Right atrium auricular region (tissue), 2 donors: Measurements from ENCODE around the gene STK16. TPM values are rescaled to one million over a fixed set of nuclear protein-coding genes. Genes with fewer than 3 reads are reported as not detected.

ENCODE experiments used
- DNase-seq: peaks from one replicate; pipeline ENCODE4 v3.0.0-alpha.2; 2019; ENCODE audit warnings: low spot score
- H3K27ac ChIP-seq, 2 donors: fragments of 200-600 bp; sonication (generic); 1 replicate in 1 of 2; 2 replicates in 1 of 2; pipeline ENCODE4 v1.5.1; 2016 to 2019
- H3K27me3 ChIP-seq, 2 donors: fragments of 200-600 bp; sonication (generic); one replicate each; pipeline versions ENCODE4 v1.5.1 to v1.6.0; 2017 to 2019
- H3K36me3 ChIP-seq: fragments of 200-600 bp; sonication (generic); one replicate; pipeline ENCODE4 v1.5.1; 2016
- H3K4me1 ChIP-seq, 2 donors: fragments of 200-600 bp; sonication (generic); one replicate each; pipeline versions ENCODE4 v1.5.1 to v1.6.0; 2017 to 2019
- H3K4me3 ChIP-seq, 2 donors: fragments of 200-600 bp; sonication (generic); 1 replicate in 1 of 2; 2 replicates in 1 of 2; pipeline ENCODE4 v1.5.1; 2017 to 2019; ENCODE audit warnings: mild to moderate bottlenecking in 1 of 2, moderate library complexity in 1 of 2
- H3K9me3 ChIP-seq, 2 donors: fragments of 200-600 bp; sonication (generic); one replicate each; pipeline ENCODE4 v1.5.1; 2019
- total RNA-seq, 2 donors: library from RNA; depleted of rRNA; stranded (reverse); fragments of >200 nt; gene quantifications; one replicate each; pipeline ENCODE4 v1.1.0, GENCODE V29; 2016
- TF ChIP-seq, protein P1 (sequence below), 2 donors: fragments of 200-600 bp; sonication (generic); IDR thresholded peaks; one replicate each; pipeline ENCODE4 v1.5.1; 2019; ENCODE audit warnings: antibody characterized with exemption in 2 of 2

STK16 gene
- total RNA-seq, 2 donors from 2014 or later: 7.0 to 9.0 TPM

DNA sequence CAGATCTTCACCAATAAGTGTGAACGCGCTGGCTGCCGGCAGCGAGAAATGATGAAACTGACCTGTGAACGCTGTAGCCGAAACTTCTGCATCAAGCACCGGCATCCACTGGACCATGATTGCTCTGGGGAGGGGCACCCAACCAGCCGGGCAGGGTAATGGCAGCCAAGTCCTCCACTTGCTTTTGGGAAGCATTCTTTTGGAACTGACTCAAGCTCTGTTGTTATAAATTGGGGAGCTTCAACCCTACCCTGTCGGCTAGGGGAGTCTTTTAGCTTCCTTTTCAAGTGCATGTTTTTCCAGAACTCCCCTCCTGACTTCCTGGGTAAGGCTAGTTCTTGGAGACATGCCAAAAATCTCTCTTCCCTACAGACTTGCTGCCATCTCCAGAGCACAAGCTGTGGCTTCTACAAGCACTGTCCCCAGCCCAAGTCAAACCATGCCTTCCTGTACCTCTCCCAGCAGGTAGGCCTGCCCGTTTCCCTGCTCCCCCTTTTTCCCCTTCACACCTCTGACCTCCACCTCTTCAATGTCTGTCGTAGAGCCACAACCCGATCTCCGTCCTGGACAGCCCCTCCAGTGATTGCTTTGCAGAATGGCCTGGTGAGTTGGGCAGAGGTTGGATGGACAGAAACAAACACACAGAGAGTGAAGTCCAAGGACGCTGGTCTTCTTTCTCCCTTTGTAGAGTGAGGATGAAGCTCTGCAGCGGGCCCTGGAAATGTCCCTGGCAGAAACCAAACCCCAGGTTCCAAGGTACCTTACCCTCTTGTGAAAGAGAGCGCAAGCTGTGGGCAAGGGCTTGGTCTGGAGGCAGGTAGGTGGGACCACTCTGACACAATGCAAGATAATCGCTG lies 37.2 kb upstream of the STK16 start:
- H3K27ac ChIP-seq: peak overlapping the region; percentile 95 to 98
- H3K4me1 ChIP-seq: peaks cover 0 to 21% of the 10 kb centered on the region in 2 donors
- H3K9me3 ChIP-seq: no peaks in the 10 kb centered on the region
- peak overlapping the region in 1 of 2 donors; percentile 78 for H3K4me3 ChIP-seq
- TF ChIP-seq, protein P1, sequence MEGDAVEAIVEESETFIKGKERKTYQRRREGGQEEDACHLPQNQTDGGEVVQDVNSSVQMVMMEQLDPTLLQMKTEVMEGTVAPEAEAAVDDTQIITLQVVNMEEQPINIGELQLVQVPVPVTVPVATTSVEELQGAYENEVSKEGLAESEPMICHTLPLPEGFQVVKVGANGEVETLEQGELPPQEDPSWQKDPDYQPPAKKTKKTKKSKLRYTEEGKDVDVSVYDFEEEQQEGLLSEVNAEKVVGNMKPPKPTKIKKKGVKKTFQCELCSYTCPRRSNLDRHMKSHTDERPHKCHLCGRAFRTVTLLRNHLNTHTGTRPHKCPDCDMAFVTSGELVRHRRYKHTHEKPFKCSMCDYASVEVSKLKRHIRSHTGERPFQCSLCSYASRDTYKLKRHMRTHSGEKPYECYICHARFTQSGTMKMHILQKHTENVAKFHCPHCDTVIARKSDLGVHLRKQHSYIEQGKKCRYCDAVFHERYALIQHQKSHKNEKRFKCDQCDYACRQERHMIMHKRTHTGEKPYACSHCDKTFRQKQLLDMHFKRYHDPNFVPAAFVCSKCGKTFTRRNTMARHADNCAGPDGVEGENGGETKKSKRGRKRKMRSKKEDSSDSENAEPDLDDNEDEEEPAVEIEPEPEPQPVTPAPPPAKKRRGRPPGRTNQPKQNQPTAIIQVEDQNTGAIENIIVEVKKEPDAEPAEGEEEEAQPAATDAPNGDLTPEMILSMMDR (IDR thresholded peaks at IDR 0.05): no peak
- no peak for DNase-seq
- H3K27me3 ChIP-seq: no peaks in the 10 kb centered on the region
- H3K36me3 ChIP-seq: peaks cover 18% of the 10 kb centered on the region

DNA sequence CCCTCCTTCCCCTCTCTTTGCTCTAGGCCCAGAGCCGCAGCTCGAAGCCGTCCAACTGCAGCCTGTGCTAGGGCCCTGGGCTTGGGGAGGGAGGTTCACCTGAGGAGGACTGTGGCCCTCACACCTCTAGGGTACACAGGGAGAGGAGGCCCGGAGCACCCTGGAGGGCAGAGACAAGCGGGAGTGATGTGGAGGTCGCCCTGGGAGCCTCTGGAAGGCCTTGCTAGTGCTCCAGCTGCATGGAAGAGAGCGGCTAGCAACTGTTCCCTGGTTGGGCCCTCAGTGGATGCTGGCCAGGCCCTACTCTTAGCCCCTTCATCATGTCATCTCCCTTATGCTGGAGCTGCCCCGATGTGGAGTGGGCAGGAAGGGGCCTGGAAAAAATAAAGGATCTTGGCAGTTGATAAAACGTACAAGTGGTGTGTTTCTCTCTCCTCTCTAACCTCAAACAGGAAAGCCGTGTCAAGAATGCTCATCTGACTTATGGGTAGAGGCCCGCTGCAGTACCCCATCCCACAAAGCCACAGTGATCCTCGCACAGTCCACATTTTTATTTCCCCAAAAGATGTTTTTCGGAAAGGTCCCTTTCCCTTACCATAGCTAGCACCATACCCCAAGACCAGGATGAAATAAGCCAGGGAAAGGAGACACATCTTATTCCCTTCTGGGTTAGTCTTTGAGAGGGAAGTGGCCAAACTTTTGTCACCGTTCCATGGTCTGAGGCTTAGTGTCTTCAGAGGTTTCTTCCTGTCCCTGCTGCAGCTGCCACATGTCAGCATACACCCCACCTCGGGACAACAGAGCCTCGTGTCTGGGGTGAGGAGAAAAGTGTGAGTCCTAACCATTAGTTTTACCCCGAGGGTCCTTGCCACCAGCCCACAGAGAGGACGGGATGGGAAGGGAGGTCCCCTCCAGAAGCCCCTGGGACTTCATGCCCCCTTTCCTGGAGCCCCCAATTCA lies 35.8 kb upstream of the STK16 start:
- Histone ChIP-seq H3K36me3 (peaks cover 32% of the 10 kb centered on the region), H3K27ac (no peak overlapping the region), H3K4me1 (peaks cover 0 to 21% of the 10 kb centered on the region in 2 donors), H3K9me3 (no peaks in the 10 kb centered on the region), H3K27me3 (no peaks in the 10 kb centered on the region), H3K4me3 (no peak overlapping the region)
- no peak for DNase-seq
- TF ChIP-seq, protein P1 (IDR thresholded peaks at IDR 0.05): no peak

DNA sequence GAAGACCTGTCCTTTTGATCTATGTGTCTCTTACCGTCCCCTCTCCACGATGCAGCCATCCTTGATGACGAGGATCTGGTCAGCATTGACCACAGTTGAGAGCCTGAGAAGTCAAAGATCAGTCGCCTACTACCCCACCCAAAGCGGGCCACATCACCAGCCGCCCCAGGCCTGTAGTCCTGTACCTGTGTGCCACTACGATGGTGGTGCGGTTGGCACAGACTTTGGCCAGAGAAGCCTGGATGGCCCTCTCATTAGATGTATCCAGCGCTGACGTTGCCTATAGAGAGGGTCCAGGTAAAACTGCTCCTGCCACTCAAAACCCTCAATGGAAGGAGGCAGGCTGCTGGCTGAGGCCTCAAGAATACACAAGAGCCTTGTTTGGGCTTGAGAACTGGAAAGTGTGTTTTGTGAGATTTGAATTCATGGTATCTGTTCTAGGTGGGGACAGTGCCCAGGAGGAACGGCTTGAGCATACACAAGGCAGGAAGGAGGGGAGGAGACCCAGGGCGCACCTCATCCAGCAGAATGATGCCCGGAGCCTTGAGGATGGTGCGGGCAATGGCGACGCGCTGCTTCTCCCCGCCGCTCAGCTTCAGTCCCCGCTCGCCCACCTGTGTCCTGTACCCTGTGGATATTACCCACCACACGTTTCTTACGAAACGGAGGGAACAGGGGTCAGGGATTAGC lies 34.9 kb upstream of the STK16 start:
- TF ChIP-seq, protein P1 (IDR thresholded peaks at IDR 0.05): no peak
- no peak for DNase-seq
- Histone ChIP-seq H3K36me3 (peaks cover 38% of the 10 kb centered on the region), H3K4me3 (no peak overlapping the region), H3K9me3 (no peaks in the 10 kb centered on the region), H3K27ac (no peak overlapping the region), H3K4me1 (peaks cover 0 to 21% of the 10 kb centered on the region in 2 donors), H3K27me3 (no peaks in the 10 kb centered on the region)

DNA sequence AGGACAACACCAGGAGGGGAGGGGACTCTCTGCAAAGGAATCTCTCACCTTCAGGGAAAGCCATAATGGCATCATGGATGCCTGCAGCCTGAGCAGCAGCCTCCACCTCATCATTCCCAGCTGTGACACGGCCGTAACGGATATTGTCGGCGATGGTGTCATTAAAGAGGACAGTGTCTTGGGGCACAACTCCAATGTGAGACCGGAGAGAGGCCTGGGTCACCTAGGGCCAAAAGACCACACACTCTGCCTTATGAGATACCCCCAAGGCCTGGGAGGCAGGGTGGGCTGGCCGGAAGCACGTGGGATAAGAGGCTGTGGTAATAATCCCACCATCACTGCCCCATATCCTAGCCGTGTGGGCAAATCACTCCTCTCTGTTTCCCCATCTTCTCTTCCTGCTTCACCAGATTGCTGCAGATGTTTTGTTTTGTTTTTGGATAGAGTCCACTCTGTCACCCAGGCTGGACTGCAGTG lies 34.4 kb upstream of the STK16 start:
- Histone ChIP-seq H3K27ac (no peak overlapping the region), H3K9me3 (no peaks in the 10 kb centered on the region), H3K36me3 (peaks cover 44% of the 10 kb centered on the region), H3K4me3 (no peak overlapping the region), H3K27me3 (no peaks in the 10 kb centered on the region), H3K4me1 (peaks cover 0 to 19% of the 10 kb centered on the region in 2 donors)
- TF ChIP-seq, protein P1 (IDR thresholded peaks at IDR 0.05): no peak
- no peak for DNase-seq

DNA sequence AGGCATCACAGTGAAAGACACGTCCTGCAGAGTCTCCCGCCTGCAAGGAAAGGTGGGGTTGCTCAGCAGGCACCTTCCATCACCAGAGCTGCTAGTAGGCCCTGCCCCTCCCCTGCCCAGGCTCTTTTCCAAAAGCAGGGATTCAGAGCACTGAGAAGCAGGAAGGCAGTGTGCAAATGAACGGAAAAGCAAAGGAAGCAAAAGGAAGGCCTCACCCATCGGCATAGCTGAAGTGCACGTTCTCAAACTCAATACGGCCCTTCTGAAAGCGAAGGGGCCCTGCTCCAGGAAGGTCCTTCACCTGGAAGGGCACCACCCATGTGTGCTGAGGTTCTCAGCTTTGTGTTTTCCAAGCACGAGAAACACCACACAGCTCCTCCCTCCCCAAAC lies 32.3 kb upstream of the STK16 start:
- H3K36me3 ChIP-seq: peaks cover 47% of the 10 kb centered on the region
- no peak overlapping the region for H3K4me3 ChIP-seq
- H3K27ac ChIP-seq: no peak overlapping the region
- H3K9me3 ChIP-seq: no peaks in the 10 kb centered on the region
- H3K27me3 ChIP-seq: no peaks in the 10 kb centered on the region
- H3K4me1 ChIP-seq: peaks cover 0 to 24% of the 10 kb centered on the region in 2 donors
- no peak for DNase-seq
- TF ChIP-seq, protein P1 (IDR thresholded peaks at IDR 0.05): no peak
